ENCODE data around the gene ZBTB4. TPM values are rescaled to one million over a fixed set of nuclear protein-coding genes. Genes with fewer than 3 reads are reported as not detected.

The ZBTB4 gene
- total and polyA plus RNA-seq, 9 of the 15 experiments (the other 6 are each of a cell fraction or from before 2014, with no cell fraction given) = 0.92 to 6.9 (median 3.3) TPM

- Histone ChIP-seq H4K20me1 (replicated peaks; ENCODE audit: control insufficient read depth, insufficient read depth, low read length) (no peaks in the 10 kb centered on the region), H3K27ac (ENCODE audit: extremely low read depth, low read depth, low read length) (peak overlapping the region; percentile 75), H3K9me3 (replicated peaks; ENCODE audit: control insufficient read depth, insufficient read depth, low read depth, low read length) (no peaks in the 10 kb centered on the region), H3K79me2 (ENCODE audit: control insufficient read depth, insufficient read depth, low read length) (peaks cover 7% of the 10 kb centered on the region; the same call in 2 of the 3 replicates), H2AFZ (ENCODE audit: low read depth, low read length) (peak overlapping the region; percentile 92), H3K4me3 (peak overlapping the region; percentile 64), H3K9ac (ENCODE audit: insufficient read depth in 1 of 2, low read depth in 2 of 2, low read length in 2 of 2) (peak overlapping the region; percentile 64 to 90), H3K27me3 (ENCODE audit: control insufficient read depth in 2 of 2, insufficient read depth in 2 of 2, low read length in 2 of 2) (no peaks in the 10 kb centered on the region), H3K4me2 (ENCODE audit: insufficient read depth, low read length) (peak overlapping the region; percentile 90), H3K4me1 (replicated peaks in 1 of 2; ENCODE audit: control insufficient read depth in 2 of 2, insufficient read depth in 2 of 2, low read length in 2 of 2) (peaks cover 15 to 59% of the 10 kb centered on the region in 2 experiments; a peak in 4 of 5 replicates), H3K9me1 (ENCODE audit: control insufficient read depth, insufficient read depth, low read length) (no peaks in the 10 kb centered on the region), H3K36me3 (ENCODE audit: control insufficient read depth, insufficient read depth, low read length) (no peaks in the 10 kb centered on the region)
- POLR2A ChIA-PET = interaction anchor here (0.5 to 4.2 kb wide), 10 partner anchors 8 to 556 kb away, joined by 3 to 21 read pairs (median 4); partner anchors contain the start of genes POLR2A, SPEM2 and TP53
- ATAC-seq (peak; percentile 72), FAIRE-seq (peak; percentile 32), DNase-seq (ENCODE audit: extremely low read depth in 1 of 4, low spot score in 3 of 4) (peak; percentile 47 to 69 (median 54))
- intact Hi-C loops (cut with micrococcal nuclease) = loop anchor here (5.0 kb wide), 2 partner anchors 34 to 46 kb away; partner anchors contain the start of genes POLR2A, SLC35G6 and TMEM256
- BruUV-seq (replicated peaks) = TSS peak; percentile 82
- in situ Hi-C loops (cut with MboI) = no loop called here
- CTCF ChIA-PET (ENCODE audit: low intra/inter-chr PET ratio) = no interaction called here
- 22% methylated on average over 19 of the region's 49 CpGs for WGBS (ENCODE audit: insufficient coverage, low coverage, missing lambda C conversion rate)
- TF ChIP-seq MAFG (tag; conservative IDR thresholded peaks at IDR 0.05) = no peak
- no peak for TF ChIP-seq ARHGAP35 (IDR thresholded peaks at IDR 0.05; ENCODE audit: partially characterized antibody)
- TF ChIP-seq PCBP2 (IDR thresholded peaks at IDR 0.05; ENCODE audit: low read depth, low read length, poor library complexity, severe bottlenecking) = no peak
- TF ChIP-seq FOSL1 (tag; conservative IDR thresholded peaks at IDR 0.05) = no peak
- no peak for TF ChIP-seq LCOR (CRISPR knock-in tag; IDR thresholded peaks at IDR 0.05)
- no peak for TF ChIP-seq NUFIP1 (IDR thresholded peaks at IDR 0.05; ENCODE audit: partially characterized antibody)
- TF ChIP-seq, protein P1, sequence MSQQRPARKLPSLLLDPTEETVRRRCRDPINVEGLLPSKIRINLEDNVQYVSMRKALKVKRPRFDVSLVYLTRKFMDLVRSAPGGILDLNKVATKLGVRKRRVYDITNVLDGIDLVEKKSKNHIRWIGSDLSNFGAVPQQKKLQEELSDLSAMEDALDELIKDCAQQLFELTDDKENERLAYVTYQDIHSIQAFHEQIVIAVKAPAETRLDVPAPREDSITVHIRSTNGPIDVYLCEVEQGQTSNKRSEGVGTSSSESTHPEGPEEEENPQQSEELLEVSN (IDR thresholded peaks at IDR 0.05; ENCODE audit: borderline replicate concordance in 1 of 2, extremely low read depth in 1 of 2, insufficient read depth in 1 of 2, insufficient read length in 1 of 2, low read depth in 1 of 2, low read length in 1 of 2, poor library complexity in 1 of 2, severe bottlenecking in 1 of 2) = peak; percentile 31 to 57
- TF ChIP-seq USF2 (CRISPR knock-in tag; IDR thresholded peaks at IDR 0.05) = no peak
- TF ChIP-seq, protein P2, sequence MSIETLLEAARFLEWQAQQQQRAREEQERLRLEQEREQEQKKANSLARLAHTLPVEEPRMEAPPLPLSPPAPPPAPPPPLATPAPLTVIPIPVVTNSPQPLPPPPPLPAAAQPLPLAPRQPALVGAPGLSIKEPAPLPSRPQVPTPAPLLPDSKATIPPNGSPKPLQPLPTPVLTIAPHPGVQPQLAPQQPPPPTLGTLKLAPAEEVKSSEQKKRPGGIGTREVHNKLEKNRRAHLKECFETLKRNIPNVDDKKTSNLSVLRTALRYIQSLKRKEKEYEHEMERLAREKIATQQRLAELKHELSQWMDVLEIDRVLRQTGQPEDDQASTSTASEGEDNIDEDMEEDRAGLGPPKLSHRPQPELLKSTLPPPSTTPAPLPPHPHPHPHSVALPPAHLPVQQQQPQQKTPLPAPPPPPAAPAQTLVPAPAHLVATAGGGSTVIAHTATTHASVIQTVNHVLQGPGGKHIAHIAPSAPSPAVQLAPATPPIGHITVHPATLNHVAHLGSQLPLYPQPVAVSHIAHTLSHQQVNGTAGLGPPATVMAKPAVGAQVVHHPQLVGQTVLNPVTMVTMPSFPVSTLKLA (conservative IDR thresholded peaks at IDR 0.05) = peak in 1 of 2 experiments; percentile 53; a peak in 3 of 4 replicates
- TF ChIP-seq ZBTB1 (CRISPR knock-in tag; IDR thresholded peaks at IDR 0.05; ENCODE audit: borderline replicate concordance, low read depth) = peak; percentile 35; the same call in 1 of the 2 replicates
- peak; percentile 57 for TF ChIP-seq SAP30 (IDR thresholded peaks at IDR 0.05; ENCODE audit: borderline replicate concordance, insufficient read depth, low read depth, low read length, poor library complexity, severe bottlenecking)
- no peak for TF ChIP-seq MCM5 (IDR thresholded peaks at IDR 0.05; ENCODE audit: low read depth)
- TF ChIP-seq XRCC5 (IDR thresholded peaks at IDR 0.05; ENCODE audit: low read depth, low read length) = no peak
- no peak for TF ChIP-seq CHD1 (IDR thresholded peaks at IDR 0.05; ENCODE audit: low read length)
- TF ChIP-seq MAZ (CRISPR knock-in tag; conservative IDR thresholded peaks at IDR 0.05 in 1 of 2, IDR thresholded peaks at IDR 0.05 in 1 of 2) = peak in 1 of 2 experiments; percentile 50; a peak in 1 of 4 replicates
- no peak for TF ChIP-seq ZNF165 (CRISPR knock-in tag; IDR thresholded peaks at IDR 0.05; ENCODE audit: borderline replicate concordance)
Observed at GRCh38 chr17:7435676-7436555, 43.5 kb downstream of the ZBTB4 start.
